HG02642 (cell line): Measurements from ENCODE around the gene PGPEP1.
A peak's percentile ranks its signal among the peaks of the same experiment; 100 is the strongest.
"Not testable (repeated sequence)": the region's sequence is repeated elsewhere in the genome, so short reads cannot be mapped to it uniquely, and the experiment has no call there.

Experiments used
- ATAC-seq: cut with Tn5 transposase; IDR thresholded peaks from one replicate; pipeline ENCODE4 v1.9.1; 2021; ENCODE audit warnings: mild to moderate bottlenecking; ENCODE audit not compliant: unreplicated experiment, poor library complexity

The PGPEP1 gene

DNA sequence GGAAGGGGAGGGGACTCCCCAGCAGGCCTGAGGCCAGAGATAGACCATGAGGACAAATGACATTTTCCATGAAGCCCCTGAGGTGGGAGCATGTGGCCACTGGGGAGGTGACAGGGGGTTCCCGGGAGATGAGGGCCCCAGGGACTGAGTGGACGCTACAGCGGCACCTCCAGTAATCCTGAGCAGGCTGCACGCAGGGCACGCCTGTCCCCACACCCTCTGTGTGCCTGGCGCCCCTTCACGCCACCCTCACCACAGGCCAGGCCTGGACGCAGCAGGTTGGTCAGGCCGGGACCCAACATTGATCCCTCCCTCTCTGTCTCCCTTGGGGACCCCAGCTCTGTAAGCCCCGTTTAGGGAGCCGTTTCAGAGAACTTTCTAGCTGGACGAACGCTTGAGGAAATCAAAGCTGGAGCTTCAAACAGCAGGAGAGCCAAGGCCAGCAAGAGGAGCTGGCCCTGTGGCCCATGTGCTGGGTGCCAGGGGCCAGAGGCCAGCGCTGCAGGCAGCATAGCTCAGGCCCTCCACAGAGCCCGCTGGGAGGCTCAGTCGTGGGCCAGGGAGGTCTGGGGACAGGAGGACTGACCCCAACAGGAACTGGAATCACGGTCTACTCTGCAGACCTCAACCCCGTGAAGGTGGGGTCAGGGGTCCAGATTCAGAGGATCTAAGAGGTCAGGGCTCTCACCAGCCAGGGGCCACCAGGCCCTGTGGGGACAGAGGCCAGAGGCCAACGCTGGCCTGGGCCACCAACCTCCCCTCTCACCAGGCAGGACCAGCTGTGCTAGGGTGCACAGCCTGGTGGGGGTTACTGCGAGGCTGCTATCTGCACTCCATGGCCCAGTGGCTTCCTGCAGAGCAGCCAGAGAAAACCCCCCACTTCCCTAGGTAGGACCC lies 32.1 kb upstream of the PGPEP1 start:
- no peak for ATAC-seq

DNA sequence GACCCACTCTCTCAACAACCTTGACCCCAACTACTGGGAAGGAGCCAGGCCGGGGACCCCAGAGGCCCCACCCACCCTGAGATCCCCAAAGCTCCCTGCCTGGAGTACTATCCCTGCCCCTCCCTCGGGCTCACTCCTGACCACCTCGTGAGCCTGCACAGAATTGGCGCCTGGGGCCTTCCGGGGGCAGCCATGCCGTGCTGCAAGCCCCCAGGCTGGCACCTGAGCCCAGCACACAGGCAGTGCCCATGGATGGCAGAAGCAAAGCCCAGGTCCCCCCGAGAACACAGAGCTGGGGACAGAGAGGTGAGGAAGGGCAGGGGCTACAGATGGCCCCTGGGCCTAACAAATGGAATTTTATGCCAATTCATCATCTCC lies 31.5 kb upstream of the PGPEP1 start:
- ATAC-seq: no peak

DNA sequence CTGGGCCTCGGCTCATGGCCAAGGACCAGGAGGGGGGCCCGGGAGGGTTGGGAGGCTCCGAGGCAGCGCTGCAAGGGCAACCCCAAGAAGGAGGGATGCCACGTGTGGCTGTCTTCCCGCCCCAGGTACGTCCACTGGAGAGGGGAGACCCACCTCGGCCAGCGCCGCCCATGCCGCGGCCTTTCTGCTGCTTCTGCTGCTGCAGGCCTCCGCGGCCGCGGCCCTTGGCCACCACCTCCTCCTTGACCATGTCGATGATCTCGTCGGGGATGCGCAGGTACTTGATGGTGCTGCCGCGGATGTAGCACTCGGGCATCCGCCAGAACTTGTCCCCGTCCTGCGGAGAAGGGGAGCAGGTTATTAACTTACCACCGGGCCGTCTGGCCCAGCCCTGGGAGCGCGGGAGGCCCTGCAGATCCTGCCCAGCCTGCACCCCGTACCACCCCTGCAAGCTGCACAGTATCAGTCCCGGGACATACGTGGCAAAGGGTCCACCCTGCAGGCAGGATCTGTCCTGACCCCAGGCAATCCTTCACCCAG lies 30.8 kb upstream of the PGPEP1 start:
- no peak for ATAC-seq

GRCh38 chr19:18310118-18310909 lies 30.1 kb upstream of the PGPEP1 start:
- ATAC-seq: no peak

- no peak for ATAC-seq
These were observed 29.4 kb upstream of the PGPEP1 start for GRCh38 chr19:18310966-18311365.

DNA sequence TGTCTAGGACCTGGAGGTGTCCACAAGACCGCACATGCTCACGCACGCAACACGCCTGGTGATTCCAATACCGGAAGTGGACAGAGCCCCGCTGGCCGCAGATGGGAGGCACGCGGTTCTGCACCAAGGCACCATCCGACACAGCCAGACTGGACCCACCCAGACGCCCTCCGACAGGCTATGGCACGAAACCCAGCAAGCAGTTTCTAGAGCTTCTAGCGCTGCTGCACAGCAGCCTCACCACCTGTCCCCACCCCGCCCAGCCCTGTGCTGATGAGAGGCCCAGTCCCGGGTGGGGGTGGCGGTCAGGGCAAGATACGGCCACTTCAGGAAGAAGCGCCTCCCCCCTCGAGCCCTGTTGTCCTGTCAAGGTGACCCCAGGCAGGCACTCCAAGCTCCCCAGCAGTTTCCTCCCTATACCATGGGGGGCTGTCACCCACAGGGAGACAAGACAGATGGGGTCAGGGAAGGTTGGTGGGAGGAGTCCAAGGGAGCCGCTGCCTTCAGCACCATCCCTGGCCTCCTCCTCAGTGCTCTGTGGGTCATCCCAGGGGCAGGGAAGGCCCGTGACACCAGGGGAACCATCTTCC lies 28.8 kb upstream of the PGPEP1 start:
- no peak for ATAC-seq

- no peak for ATAC-seq
These were observed 28.3 kb upstream of the PGPEP1 start for GRCh38 chr19:18312092-18312534.

GRCh38 chr19:18313398-18313797 lies 27.0 kb upstream of the PGPEP1 start:
- no peak for ATAC-seq

GRCh38 chr19:18317961-18318800 lies 22.2 kb upstream of the PGPEP1 start:
- no peak for ATAC-seq

DNA sequence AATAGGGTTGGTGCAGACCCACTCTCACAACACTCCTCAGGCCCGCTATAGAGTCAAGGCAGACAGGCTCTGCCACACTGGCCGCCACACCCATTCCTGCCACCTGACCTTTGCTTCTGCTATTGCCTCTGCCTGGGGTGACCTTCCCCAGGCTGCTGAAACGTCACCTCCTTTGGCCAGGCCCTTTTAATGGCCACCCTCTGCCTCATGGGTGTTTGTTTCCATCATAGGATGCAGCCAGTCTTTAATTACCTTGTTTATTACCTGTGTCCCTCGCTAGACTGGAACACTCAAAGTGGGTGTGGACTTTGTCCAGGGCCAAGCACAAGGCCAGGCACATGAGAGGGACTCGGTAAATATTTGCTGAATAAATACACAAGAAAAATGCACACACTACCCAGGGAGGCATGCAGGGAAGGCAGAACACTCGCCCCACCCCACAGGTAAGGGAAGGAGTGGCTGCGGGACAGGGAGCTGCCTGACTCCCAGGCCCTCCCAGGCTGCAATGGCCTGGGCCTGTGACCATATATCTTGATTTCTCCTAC lies 20.7 kb upstream of the PGPEP1 start:
- no peak for ATAC-seq

GRCh38 chr19:18320865-18321733 lies 19.3 kb upstream of the PGPEP1 start:
- ATAC-seq: no peak

DNA sequence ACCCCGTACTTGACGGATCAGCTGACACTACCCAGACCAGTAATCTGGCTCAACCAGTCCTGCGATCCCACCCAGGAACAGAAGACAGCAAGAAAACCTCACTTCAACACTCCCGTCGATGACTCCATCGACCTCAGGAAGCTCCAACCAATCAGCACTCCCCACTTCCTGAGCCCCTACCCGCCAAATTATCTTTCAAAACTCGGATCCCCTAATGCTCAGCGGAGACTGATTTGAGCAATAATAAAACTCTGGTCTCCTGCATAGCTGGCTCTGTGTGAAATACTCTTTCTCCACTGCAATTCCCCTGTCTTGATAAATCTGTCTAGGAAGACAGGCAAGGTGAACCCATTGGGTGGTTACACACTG lies 18.7 kb upstream of the PGPEP1 start:
- no peak for ATAC-seq

GRCh38 chr19:18322318-18322758 lies 18.1 kb upstream of the PGPEP1 start:
- ATAC-seq: no peak

GRCh38 chr19:18322759-18323460 lies 17.5 kb upstream of the PGPEP1 start, which contains the start of gene LSM4:
Gene LSM4, minus strand, starts transcription at chr19:18323076. Its CDS starts 56 bp downstream, at chr19:18323020.
- peak; percentile 96 for ATAC-seq

GRCh38 chr19:18324373-18324731 lies 16.0 kb upstream of the PGPEP1 start:
- ATAC-seq: not testable (repeated sequence)

GRCh38 chr19:18326772-18327171 lies 13.6 kb upstream of the PGPEP1 start:
- ATAC-seq: no peak

DNA sequence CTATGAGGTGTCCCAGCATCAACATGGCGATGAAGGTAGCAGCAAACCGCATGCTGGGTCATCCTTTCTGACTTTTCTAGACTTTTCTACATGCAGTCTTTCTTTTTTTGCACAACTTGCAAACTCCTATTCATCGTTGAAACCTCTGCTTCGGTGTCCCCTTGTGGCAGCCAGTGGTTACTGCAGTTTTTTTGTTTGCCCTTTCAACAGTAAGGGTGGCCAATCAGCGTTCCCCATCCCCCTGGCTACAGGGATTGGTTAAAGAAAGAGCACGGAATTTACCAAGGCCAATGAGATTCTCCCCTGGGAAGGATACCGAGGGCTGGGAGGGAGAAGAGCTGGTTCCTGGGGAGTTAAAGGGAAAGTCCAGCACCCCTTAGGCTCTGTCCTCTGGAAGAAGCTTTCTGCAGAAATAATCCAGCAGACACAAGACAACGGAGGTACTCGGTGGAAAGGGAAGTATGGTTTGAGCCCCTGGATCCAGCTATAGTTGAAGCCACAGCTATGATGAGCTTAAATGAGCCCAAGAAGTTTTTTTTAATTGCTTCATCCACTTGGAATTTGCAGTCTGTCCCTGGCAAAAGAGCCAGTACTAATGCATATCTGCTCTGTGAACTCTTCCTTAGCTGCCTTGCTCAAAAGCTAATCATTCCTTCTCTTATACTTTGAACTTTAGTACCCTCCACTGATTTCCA lies 11.9 kb upstream of the PGPEP1 start:
- ATAC-seq: peak; percentile 90

DNA sequence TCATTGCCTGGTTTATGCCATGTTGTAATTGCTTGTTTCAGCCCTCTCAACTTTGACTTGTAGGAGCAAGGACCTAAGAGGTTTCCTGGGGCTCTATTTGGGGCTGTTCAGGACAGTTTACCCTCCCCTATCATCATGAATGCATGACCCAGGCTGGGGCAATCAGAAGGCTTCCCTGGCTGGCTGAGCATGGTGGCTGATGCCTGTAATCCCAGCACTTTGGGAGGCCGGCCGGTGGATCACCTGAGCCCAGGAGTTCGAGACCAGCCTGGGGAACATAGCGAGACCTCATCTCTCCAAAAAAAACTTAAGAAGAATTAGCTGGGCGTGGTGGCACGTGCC lies 11.4 kb upstream of the PGPEP1 start:
- no peak for ATAC-seq
